Measurements from ENCODE around the gene PID1.

The PID1 gene

GRCh38 chr2:229240984-229241491 is 30.0 kb downstream of the PID1 start:
- Histone ChIP-seq H3K4me3 (ENCODE audit: extremely low read depth, insufficient read depth, low read length, poor library complexity, severe bottlenecking) (no peak overlapping the region), H3K4me1 (ENCODE audit: control insufficient read depth, insufficient read depth, low read length, poor library complexity, severe bottlenecking) (no peaks in the 10 kb centered on the region), H3K36me3 (ENCODE audit: control insufficient read depth, insufficient read depth, low read length) (no peaks in the 10 kb centered on the region), H3K27ac (ENCODE audit: low read depth, low read length, severe bottlenecking) (no peak overlapping the region), H3K9me3 (ENCODE audit: control insufficient read depth, low read length) (peaks cover 6% of the 10 kb centered on the region)

- Histone ChIP-seq H3K36me3 (ENCODE audit: control insufficient read depth, insufficient read depth, low read length) (no peaks in the 10 kb centered on the region), H3K4me1 (ENCODE audit: control insufficient read depth, insufficient read depth, low read length, poor library complexity, severe bottlenecking) (no peaks in the 10 kb centered on the region), H3K27ac (ENCODE audit: low read depth, low read length, severe bottlenecking) (no peak overlapping the region), H3K4me3 (ENCODE audit: extremely low read depth, insufficient read depth, low read length, poor library complexity, severe bottlenecking) (no peak overlapping the region), H3K9me3 (ENCODE audit: control insufficient read depth, low read length) (peaks cover 6% of the 10 kb centered on the region)
- 73 to 80% methylated on average over 1 to 2 of the region's 2 CpGs for WGBS, 2 experiments (ENCODE audit: insufficient coverage in 2 of 2)
These were observed 32.1 kb downstream of the PID1 start for GRCh38 chr2:229239021-229239420.

- Histone ChIP-seq H3K4me1 (ENCODE audit: control insufficient read depth, insufficient read depth, low read length, poor library complexity, severe bottlenecking) (no peaks in the 10 kb centered on the region), H3K36me3 (ENCODE audit: control insufficient read depth, insufficient read depth, low read length) (no peaks in the 10 kb centered on the region), H3K9me3 (ENCODE audit: control insufficient read depth, low read length) (peaks cover 6% of the 10 kb centered on the region), H3K4me3 (ENCODE audit: extremely low read depth, insufficient read depth, low read length, poor library complexity, severe bottlenecking) (no peak overlapping the region), H3K27ac (ENCODE audit: low read depth, low read length, severe bottlenecking) (no peak overlapping the region)
- no CpG with 5 or more reads among the region's 2 CpGs for WGBS, 2 experiments (ENCODE audit: insufficient coverage in 2 of 2)
These were observed 33.8 kb downstream of the PID1 start for GRCh38 chr2:229237270-229237669.

DNA sequence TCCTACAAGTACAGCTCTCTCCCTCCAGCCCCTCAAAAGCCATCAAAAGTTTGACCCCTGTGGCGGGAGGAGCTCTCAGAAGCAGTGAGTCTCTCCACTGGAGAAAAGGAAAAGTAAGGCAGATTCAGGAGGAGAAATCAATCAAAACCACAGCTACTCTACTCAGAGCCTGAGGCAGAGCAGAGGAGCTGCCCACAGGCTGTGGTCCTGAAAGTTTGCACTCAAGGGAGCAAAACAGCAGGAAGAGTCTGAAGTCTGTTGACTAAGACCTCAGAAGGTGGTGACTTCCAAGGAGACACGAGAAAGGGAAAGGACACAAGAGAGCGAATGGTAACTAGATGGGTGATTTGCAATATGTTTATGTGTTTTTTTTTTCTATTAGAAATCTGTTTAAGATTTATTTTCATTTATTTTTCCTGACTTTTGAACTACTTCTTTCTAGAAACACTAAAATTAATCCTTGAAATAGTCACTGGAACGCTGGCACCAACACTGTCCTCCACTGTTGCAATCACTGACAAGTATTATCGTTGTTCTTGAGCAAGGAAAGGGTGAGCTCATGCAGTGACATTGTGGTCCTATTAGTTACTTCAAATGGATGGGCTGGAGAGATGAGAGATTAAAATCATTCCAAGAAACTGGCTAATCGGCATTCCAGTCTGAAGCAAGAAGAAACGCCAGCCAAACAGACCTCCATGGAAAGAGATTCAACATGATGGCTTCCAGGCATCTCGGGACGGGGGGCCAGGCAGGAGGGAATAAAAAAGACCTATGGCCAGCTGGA is 35.8 kb downstream of the PID1 start:
- no peak overlapping the region for H3K27ac ChIP-seq (ENCODE audit: low read depth, low read length, severe bottlenecking)
- H3K4me3 ChIP-seq (ENCODE audit: extremely low read depth, insufficient read depth, low read length, poor library complexity, severe bottlenecking), result no peak overlapping the region
- H3K4me1 ChIP-seq (ENCODE audit: control insufficient read depth, insufficient read depth, low read length, poor library complexity, severe bottlenecking), result no peaks in the 10 kb centered on the region
- H3K9me3 ChIP-seq (ENCODE audit: control insufficient read depth, low read length), result no peaks in the 10 kb centered on the region
- H3K36me3 ChIP-seq (ENCODE audit: control insufficient read depth, insufficient read depth, low read length), result no peaks in the 10 kb centered on the region
- 66 to 69% methylated on average over 5 to 7 of the region's 9 CpGs for WGBS, 2 experiments (ENCODE audit: insufficient coverage in 2 of 2)

GRCh38 chr2:229231885-229232284 is 39.2 kb downstream of the PID1 start:
- WGBS, 2 experiments (ENCODE audit: insufficient coverage in 2 of 2), result 84 to 97% methylated on average over 5 to 6 of the region's 7 CpGs
- H3K36me3 ChIP-seq (ENCODE audit: control insufficient read depth, insufficient read depth, low read length), result no peaks in the 10 kb centered on the region
- H3K4me1 ChIP-seq (ENCODE audit: control insufficient read depth, insufficient read depth, low read length, poor library complexity, severe bottlenecking), result no peaks in the 10 kb centered on the region
- no peak overlapping the region for H3K27ac ChIP-seq (ENCODE audit: low read depth, low read length, severe bottlenecking)
- H3K4me3 ChIP-seq (ENCODE audit: extremely low read depth, insufficient read depth, low read length, poor library complexity, severe bottlenecking), result no peak overlapping the region
- H3K9me3 ChIP-seq (ENCODE audit: control insufficient read depth, low read length), result no peaks in the 10 kb centered on the region

DNA sequence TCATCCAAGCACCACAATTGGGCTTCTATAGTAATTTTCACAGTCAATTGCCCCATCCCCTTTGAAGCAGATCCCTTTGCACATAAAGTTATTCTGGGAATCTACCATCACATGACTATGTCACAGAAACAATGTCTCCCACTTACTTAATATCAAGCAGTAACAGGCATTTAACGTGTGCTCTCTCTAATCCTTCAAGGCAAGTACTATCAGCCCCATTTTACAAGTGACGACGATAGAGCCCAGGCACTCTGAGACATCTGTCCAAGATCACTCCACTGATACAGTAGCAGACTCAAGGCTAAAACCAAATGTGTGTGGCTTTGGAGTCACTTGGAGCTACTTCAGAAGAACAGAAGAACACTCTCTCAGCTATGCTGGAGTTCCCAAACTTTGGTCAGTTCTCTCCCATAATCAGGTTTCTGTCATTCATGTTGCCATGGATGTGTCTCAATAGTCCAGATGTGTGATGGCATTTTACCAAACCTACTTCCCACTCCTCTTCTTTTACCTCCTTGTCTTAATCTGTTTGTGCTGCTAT is 39.7 kb downstream of the PID1 start:
- no peak overlapping the region for H3K27ac ChIP-seq (ENCODE audit: low read depth, low read length, severe bottlenecking)
- no peaks in the 10 kb centered on the region for H3K36me3 ChIP-seq (ENCODE audit: control insufficient read depth, insufficient read depth, low read length)
- no peak overlapping the region for H3K4me3 ChIP-seq (ENCODE audit: extremely low read depth, insufficient read depth, low read length, poor library complexity, severe bottlenecking)
- H3K4me1 ChIP-seq (ENCODE audit: control insufficient read depth, insufficient read depth, low read length, poor library complexity, severe bottlenecking), result no peaks in the 10 kb centered on the region
- no peaks in the 10 kb centered on the region for H3K9me3 ChIP-seq (ENCODE audit: control insufficient read depth, low read length)
- WGBS, 2 experiments (ENCODE audit: insufficient coverage in 2 of 2), result 86 to 89% methylated on average over 3 of the region's 3 CpGs

GRCh38 chr2:229230911-229231310 is 40.2 kb downstream of the PID1 start:
- Histone ChIP-seq H3K9me3 (ENCODE audit: control insufficient read depth, low read length) (no peaks in the 10 kb centered on the region), H3K4me3 (ENCODE audit: extremely low read depth, insufficient read depth, low read length, poor library complexity, severe bottlenecking) (no peak overlapping the region), H3K36me3 (ENCODE audit: control insufficient read depth, insufficient read depth, low read length) (no peaks in the 10 kb centered on the region), H3K4me1 (ENCODE audit: control insufficient read depth, insufficient read depth, low read length, poor library complexity, severe bottlenecking) (no peaks in the 10 kb centered on the region), H3K27ac (ENCODE audit: low read depth, low read length, severe bottlenecking) (no peak overlapping the region)
- WGBS, 2 experiments (ENCODE audit: insufficient coverage in 2 of 2), result 56 to 66% methylated on average over 3 to 4 of the region's 4 CpGs

DNA sequence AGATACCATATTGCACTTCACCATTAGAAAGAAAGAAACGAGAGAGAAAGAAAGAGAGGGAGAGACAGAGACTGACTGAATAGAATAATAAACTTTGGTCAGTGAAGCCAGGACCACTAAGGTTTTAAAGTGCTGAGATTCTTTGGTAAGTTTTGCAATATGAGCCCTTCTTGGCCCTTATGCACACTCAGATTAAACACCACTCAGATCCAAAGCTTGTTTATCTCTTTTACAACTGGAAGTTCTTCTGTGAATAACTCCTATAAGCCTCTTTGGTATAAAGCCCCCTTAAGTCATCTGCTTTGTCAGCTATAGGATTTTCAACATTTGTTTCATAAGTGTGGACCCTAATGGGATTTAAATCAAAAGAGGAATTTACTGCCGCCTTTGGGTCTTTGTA is 40.8 kb downstream of the PID1 start:
- Histone ChIP-seq H3K4me1 (ENCODE audit: control insufficient read depth, insufficient read depth, low read length, poor library complexity, severe bottlenecking) (no peaks in the 10 kb centered on the region), H3K27ac (ENCODE audit: low read depth, low read length, severe bottlenecking) (no peak overlapping the region), H3K36me3 (ENCODE audit: control insufficient read depth, insufficient read depth, low read length) (no peaks in the 10 kb centered on the region), H3K4me3 (ENCODE audit: extremely low read depth, insufficient read depth, low read length, poor library complexity, severe bottlenecking) (no peak overlapping the region), H3K9me3 (ENCODE audit: control insufficient read depth, low read length) (no peaks in the 10 kb centered on the region)
- 85% methylated on average over 2 of the region's 2 CpGs; no CpG with 5 or more reads in 1 of the 2 experiments for WGBS, 2 experiments (ENCODE audit: insufficient coverage in 2 of 2)

DNA sequence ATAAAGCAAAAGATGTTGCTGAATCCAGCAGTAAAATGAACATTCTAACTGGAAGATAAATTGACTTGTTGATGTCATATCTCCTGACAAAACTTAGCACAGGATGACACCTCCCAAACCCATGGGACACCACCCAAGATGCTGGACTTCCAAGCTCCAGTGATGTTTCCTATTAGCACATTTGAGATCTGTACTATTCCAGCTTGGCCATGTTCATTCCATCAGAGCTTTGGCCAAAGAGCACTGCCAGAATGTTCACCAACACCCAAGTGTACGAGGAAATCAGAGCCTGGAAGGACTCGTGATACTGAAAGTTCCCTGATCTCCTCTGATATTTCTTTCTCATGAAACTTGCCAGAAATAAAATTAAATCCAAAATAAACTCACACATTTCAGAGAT is 44.7 kb downstream of the PID1 start:
- H3K4me3 ChIP-seq (ENCODE audit: extremely low read depth, insufficient read depth, low read length, poor library complexity, severe bottlenecking), result no peak overlapping the region
- H3K27ac ChIP-seq (ENCODE audit: low read depth, low read length, severe bottlenecking), result no peak overlapping the region

GRCh38 chr2:229223107-229223506 is 48.0 kb downstream of the PID1 start:
- Histone ChIP-seq H3K27ac (ENCODE audit: low read depth, low read length, severe bottlenecking) (no peak overlapping the region), H3K36me3 (ENCODE audit: control insufficient read depth, insufficient read depth, low read length) (no peaks in the 10 kb centered on the region), H3K9me3 (ENCODE audit: control insufficient read depth, low read length) (no peaks in the 10 kb centered on the region), H3K4me1 (ENCODE audit: control insufficient read depth, insufficient read depth, low read length, poor library complexity, severe bottlenecking) (no peaks in the 10 kb centered on the region), H3K4me3 (ENCODE audit: extremely low read depth, insufficient read depth, low read length, poor library complexity, severe bottlenecking) (no peak overlapping the region)
- no CpG with 5 or more reads among the region's 1 CpG for WGBS, 2 experiments (ENCODE audit: insufficient coverage in 2 of 2)

More for the DNA sequence above, 44.7 kb downstream of the PID1 start:
- Histone ChIP-seq H3K36me3 (ENCODE audit: control insufficient read depth, insufficient read depth, low read length) (no peaks in the 10 kb centered on the region), H3K4me1 (ENCODE audit: control insufficient read depth, insufficient read depth, low read length, poor library complexity, severe bottlenecking) (no peaks in the 10 kb centered on the region), H3K9me3 (ENCODE audit: control insufficient read depth, low read length) (no peaks in the 10 kb centered on the region)
- WGBS, 2 experiments (ENCODE audit: insufficient coverage in 2 of 2), result 81 to 100% methylated on average over 1 to 2 of the region's 2 CpGs

- Histone ChIP-seq H3K9me3 (ENCODE audit: control insufficient read depth, low read length) (no peaks in the 10 kb centered on the region), H3K4me1 (ENCODE audit: control insufficient read depth, insufficient read depth, low read length, poor library complexity, severe bottlenecking) (no peaks in the 10 kb centered on the region), H3K27ac (ENCODE audit: low read depth, low read length, severe bottlenecking) (no peak overlapping the region), H3K36me3 (ENCODE audit: control insufficient read depth, insufficient read depth, low read length) (no peaks in the 10 kb centered on the region), H3K4me3 (ENCODE audit: extremely low read depth, insufficient read depth, low read length, poor library complexity, severe bottlenecking) (no peak overlapping the region)
- 88 to 96% methylated on average over 2 to 3 of the region's 3 CpGs for WGBS, 2 experiments (ENCODE audit: insufficient coverage in 2 of 2)
These were observed 49.4 kb downstream of the PID1 start for GRCh38 chr2:229221641-229222040.

All from mesodermal cell (in vitro differentiated cells).